ENCODE measurements around the gene CTNNBIP1. TPM values are rescaled to one million over a fixed set of nuclear protein-coding genes. Genes with fewer than 3 reads are reported as not detected.

Gene CTNNBIP1, protein sequence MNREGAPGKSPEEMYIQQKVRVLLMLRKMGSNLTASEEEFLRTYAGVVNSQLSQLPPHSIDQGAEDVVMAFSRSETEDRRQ
- total RNA-seq: 12.7 and 16.3 TPM in 2 replicates

DNA sequence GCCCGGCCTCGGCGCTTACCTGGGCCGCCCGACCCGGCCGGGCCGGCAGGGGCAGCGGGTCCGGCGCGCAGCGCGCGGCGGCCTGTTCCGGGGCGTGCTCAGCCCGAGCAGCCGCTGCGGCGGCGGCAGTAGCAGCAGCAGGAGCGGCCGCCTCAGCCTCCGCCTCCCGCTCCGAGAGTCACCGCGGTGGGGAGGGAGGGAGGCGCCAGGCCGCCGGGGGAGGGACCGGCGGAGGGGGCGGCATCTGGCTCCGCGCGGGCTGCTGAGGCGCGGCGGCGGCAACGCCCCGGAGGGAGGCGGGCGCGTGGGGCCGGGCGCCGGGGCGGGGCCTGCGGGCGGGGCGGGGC, at the start of gene CTNNBIP1:
TSS of gene CTNNBIP1 (minus strand) at position 194 of the 347 bp plus-strand sequence. CDS start 38,205 bp downstream, outside the sequence.

DNA sequence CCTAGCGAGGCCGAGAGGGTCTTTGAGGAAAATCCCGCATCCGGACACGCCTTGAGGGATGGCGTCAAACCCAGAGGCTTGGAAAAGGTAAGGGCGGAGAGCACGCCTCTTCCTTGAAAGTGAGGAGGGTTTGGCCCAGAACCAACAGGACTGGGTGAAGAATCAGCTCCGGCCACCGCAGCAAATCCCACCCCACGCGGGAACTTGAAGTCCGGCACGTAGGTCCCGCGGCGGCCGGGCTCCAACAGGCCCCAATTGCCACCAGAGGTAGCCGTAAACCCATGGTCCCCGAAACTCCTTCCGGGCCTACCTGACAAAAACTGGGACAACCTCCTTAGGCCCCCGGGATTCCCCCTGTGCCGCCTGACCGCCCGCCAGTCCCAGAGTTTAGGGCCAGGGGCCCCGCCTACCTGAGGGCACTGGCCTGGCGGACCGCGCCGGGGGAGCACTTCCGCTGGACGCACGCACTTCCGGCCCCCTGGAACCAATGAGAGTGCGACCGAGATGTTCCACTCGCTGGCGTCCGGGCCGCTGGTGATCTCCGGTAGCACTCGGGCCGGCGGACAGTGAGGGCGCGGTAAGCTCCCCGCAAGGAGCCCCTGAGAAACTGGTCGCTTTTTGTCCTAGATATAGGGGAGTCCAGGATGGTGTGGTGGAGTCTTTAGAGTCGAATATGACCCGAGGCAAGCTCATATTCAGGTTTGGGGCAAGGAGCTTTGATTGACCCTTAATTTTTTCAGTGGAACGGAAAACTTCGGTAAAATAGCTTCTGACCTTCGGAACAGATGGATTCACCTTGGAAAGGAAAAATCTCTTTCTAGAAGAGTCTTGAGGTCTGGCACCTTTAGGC, 33.1 kb upstream of the CTNNBIP1 start, which contains the start of the genes LZIC and NMNAT1:
TSS of gene LZIC (minus strand) at position 453 of the 850 bp plus-strand sequence. CDS start 6,772 bp downstream, outside the sequence.
TSS of gene NMNAT1 (plus strand) at position 537 of the 850 bp plus-strand sequence. CDS start 28,599 bp downstream, outside the sequence.

DNA sequence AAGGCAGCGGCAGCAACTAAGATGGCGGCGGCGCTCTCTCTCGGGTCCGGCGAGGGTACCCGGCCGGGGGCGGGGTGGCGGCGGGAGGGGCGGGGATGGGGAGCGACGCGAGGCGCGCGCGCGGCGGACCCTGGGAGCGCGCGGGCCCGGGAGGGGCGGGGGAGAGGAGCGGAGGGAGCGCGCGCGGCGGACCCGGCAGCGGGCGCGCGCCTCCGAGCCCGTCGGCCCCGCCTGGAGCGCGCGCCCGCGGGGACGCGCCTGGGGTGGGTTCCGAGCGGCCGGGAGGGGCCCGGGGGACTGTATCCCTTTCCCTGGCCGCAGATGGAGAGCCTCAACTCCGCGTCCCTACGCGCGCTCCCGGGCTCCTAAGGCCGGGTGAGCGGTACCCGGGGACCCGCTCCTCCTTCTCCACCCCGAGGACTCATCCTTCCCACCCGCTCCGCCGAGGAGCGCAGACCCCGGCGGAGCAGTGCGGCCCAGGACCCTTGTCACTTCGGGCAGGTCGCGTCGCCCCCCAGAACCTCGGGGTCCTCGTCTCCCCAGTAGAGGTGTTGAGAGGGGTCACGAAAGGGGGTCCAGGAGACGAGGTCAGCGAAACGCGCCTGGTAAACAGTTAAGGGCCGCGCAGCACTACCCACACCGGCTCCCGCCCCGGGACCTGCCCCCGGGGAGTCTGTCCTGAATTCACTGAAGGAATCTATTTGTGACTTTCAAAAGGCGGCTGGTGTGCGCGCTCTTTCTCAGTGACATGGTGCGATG, 85.9 kb downstream of the CTNNBIP1 start, which contains the start of gene CLSTN1:
TSS of gene CLSTN1 (minus strand) at position 23 of the 759 bp plus-strand sequence. CDS start 232 bp downstream, outside the sequence.

Other genes with a start within 250 kb of the CTNNBIP1 start
- gene CLSTN1, start 86.3 kb downstream of the CTNNBIP1 start, total RNA-seq: 68.6 and 76.7 TPM in 2 replicates
- gene LZIC, start 33.1 kb upstream of the CTNNBIP1 start, total RNA-seq: 18.8 and 32.3 TPM in 2 replicates
- gene NMNAT1, start 33.2 kb upstream of the CTNNBIP1 start, total RNA-seq: 8.9 TPM in 2 replicates
- gene RBP7, start 87.0 kb upstream of the CTNNBIP1 start, total RNA-seq: not detected in 2 replicates
- 30.7 and 46.4 TPM in 2 replicates for gene UBE4B, start 122.7 kb upstream of the CTNNBIP1 start, total RNA-seq

Data from myometrial cell (primary cell).